GM19438 (cell line): Measurements from ENCODE around the gene CLEC16A.
"Not testable (repeated sequence)": the region's sequence is repeated elsewhere in the genome, so short reads cannot be mapped to it uniquely, and the experiment has no call there.

Experiments used
- ATAC-seq: cut with Tn5 transposase; IDR thresholded peaks from one replicate; pipeline ENCODE4 v1.9.1; 2021; ENCODE audit warnings: low read depth; ENCODE audit not compliant: unreplicated experiment

Gene CLEC16A

GRCh38 chr16:10965440-10966061 is 21.2 kb downstream of the CLEC16A start:
- ATAC-seq: peak; percentile 72

GRCh38 chr16:10966129-10966528 is 21.8 kb downstream of the CLEC16A start:
- ATAC-seq: no peak

GRCh38 chr16:10966559-10966958 is 22.2 kb downstream of the CLEC16A start:
- not testable (repeated sequence) for ATAC-seq

GRCh38 chr16:10967986-10968385 is 23.6 kb downstream of the CLEC16A start:
- no peak for ATAC-seq

GRCh38 chr16:10968498-10968897 is 24.1 kb downstream of the CLEC16A start:
- no peak for ATAC-seq

- no peak for ATAC-seq
Measured at GRCh38 chr16:10969615-10970014, 25.3 kb downstream of the CLEC16A start.

GRCh38 chr16:10970065-10970464 is 25.7 kb downstream of the CLEC16A start:
- no peak for ATAC-seq

GRCh38 chr16:10971560-10971961 is 27.2 kb downstream of the CLEC16A start:
- no peak for ATAC-seq

- ATAC-seq: no peak
Measured at GRCh38 chr16:10972108-10972818, 27.9 kb downstream of the CLEC16A start.

GRCh38 chr16:10972819-10973464 is 28.6 kb downstream of the CLEC16A start:
- ATAC-seq: no peak

GRCh38 chr16:10976634-10977033 is 32.3 kb downstream of the CLEC16A start:
- ATAC-seq: no peak

- no peak for ATAC-seq
Measured at GRCh38 chr16:10978124-10978523, 33.8 kb downstream of the CLEC16A start.

GRCh38 chr16:10978871-10979446 is 34.6 kb downstream of the CLEC16A start:
- ATAC-seq: no peak

GRCh38 chr16:10979717-10980601 is 35.6 kb downstream of the CLEC16A start:
- ATAC-seq: no peak

- ATAC-seq: no peak
Measured at GRCh38 chr16:10980813-10981212, 36.4 kb downstream of the CLEC16A start.

GRCh38 chr16:10981697-10982216 is 37.4 kb downstream of the CLEC16A start:
- ATAC-seq: peak; percentile 61

GRCh38 chr16:10982465-10983150 is 38.2 kb downstream of the CLEC16A start:
- ATAC-seq: peak; percentile 45

GRCh38 chr16:10983159-10983558 is 38.8 kb downstream of the CLEC16A start:
- peak; percentile 17 for ATAC-seq

GRCh38 chr16:10984509-10984908 is 40.1 kb downstream of the CLEC16A start:
- ATAC-seq: no peak
